OCI-LY3 (cell line): ENCODE measurements around the gene SCN9A.

ENCODE experiments used
- H2AFZ ChIP-seq: fragments of 200-600, 300-600 bp; shearing (Covaris generic); 2 replicates; pipeline ENCODE4 v1.6.0; 2014; ENCODE audit warnings: antibody characterized with exemption, low read depth, low read length
- H3K27ac ChIP-seq: fragments of 200-600, 300-600 bp; sonication (generic); 2 replicates; pipeline ENCODE4 v1.5.1; 2014; ENCODE audit warnings: mild to moderate bottlenecking, low read length, moderate library complexity, mixed read lengths
- H3K27me3 ChIP-seq: fragments of 200-600, 300-600 bp; sonication (generic); 2 replicates; pipeline ENCODE4 v1.6.1; 2014; ENCODE audit warnings: low read depth, low read length, mixed read lengths
- H3K36me3 ChIP-seq: fragments of 200-600, 300-600 bp; sonication (generic); replicated peaks from 2 replicates; pipeline ENCODE3; 2014; ENCODE audit warnings: low read depth, low read length, mixed read lengths
- H3K4me1 ChIP-seq: fragments of 300-600, 200-600 bp; sonication (generic); 2 replicates; pipeline ENCODE4 v1.6.1; 2014; ENCODE audit warnings: low read length, mixed read lengths
- H3K4me2 ChIP-seq: fragments of 200-600, 300-600 bp; sonication (generic); 2 replicates; pipeline ENCODE4 v1.6.1; 2014; ENCODE audit warnings: low read length, mixed read lengths
- H3K4me3 ChIP-seq: fragments of 300-600, 200-600 bp; sonication (generic); 2 replicates; pipeline ENCODE4 v1.5.1; 2014; ENCODE audit warnings: antibody characterized with exemption, mild to moderate bottlenecking, low read length, moderate library complexity
- H3K79me2 ChIP-seq: fragments of 300-600, 200-600 bp; shearing (Covaris generic); 2 replicates; pipeline ENCODE4 v1.6.1; 2014; ENCODE audit warnings: mild to moderate bottlenecking, low read length, mixed read lengths
- H3K9ac ChIP-seq: fragments of 300-600, 200-600 bp; shearing (Covaris generic); 2 replicates; pipeline ENCODE4 v1.6.0; 2014; ENCODE audit warnings: mild to moderate bottlenecking, low read length, moderate library complexity
- H3K9me3 ChIP-seq: fragments of 200-600, 300-600 bp; shearing (Covaris generic); 2 replicates; pipeline ENCODE4 v1.6.1; 2014; ENCODE audit warnings: low read length, mixed read lengths; ENCODE audit not compliant: insufficient read depth
- H4K20me1 ChIP-seq: fragments of 200-600, 300-600 bp; sonication (generic); 2 replicates; pipeline ENCODE4 v1.6.1; 2016; ENCODE audit warnings: low read length, mixed read lengths; ENCODE audit not compliant: insufficient read depth
- CTCF ChIP-seq: fragments of 200-600, 300-600 bp; sonication (generic); IDR thresholded peaks from 2 replicates; pipeline ENCODE4 v1.5.1; 2014; ENCODE audit warnings: antibody characterized with exemption, low read length, low read depth
- EZH2phosphoT487 ChIP-seq: fragments of 200-600 bp; shearing (Covaris generic); IDR thresholded peaks from 2 replicates; pipeline ENCODE4 v1.6.1; 2018; ENCODE audit warnings: antibody characterized with exemption, mixed run types, low read depth

The SCN9A gene

GRCh38 chr2:166293984-166294383, 81.8 kb downstream of the SCN9A start:
- no peaks in the 10 kb centered on the region for H3K9me3 ChIP-seq
- H3K36me3 ChIP-seq = no peaks in the 10 kb centered on the region
- H3K4me3 ChIP-seq = no peak overlapping the region
- H3K79me2 ChIP-seq = no peaks in the 10 kb centered on the region
- no peaks in the 10 kb centered on the region for H3K27me3 ChIP-seq
- H3K4me1 ChIP-seq = peaks cover 8% of the 10 kb centered on the region
- H2AFZ ChIP-seq = no peak overlapping the region
- H4K20me1 ChIP-seq = no peaks in the 10 kb centered on the region
- TF ChIP-seq EZH2phosphoT487 = no peak
- TF ChIP-seq CTCF = no peak
- no peak overlapping the region for H3K4me2 ChIP-seq
- no peak overlapping the region for H3K27ac ChIP-seq
- no peak overlapping the region for H3K9ac ChIP-seq

GRCh38 chr2:166285215-166285614, 90.5 kb downstream of the SCN9A start:
- H3K27ac ChIP-seq = no peak overlapping the region
- H3K4me2 ChIP-seq = no peak overlapping the region
- H3K4me1 ChIP-seq = peaks cover 22% of the 10 kb centered on the region
- TF ChIP-seq CTCF (no peak), EZH2phosphoT487 (no peak)
- H4K20me1 ChIP-seq = no peaks in the 10 kb centered on the region
- H3K9ac ChIP-seq = no peak overlapping the region
- no peaks in the 10 kb centered on the region for H3K36me3 ChIP-seq
- H2AFZ ChIP-seq = no peak overlapping the region
- no peaks in the 10 kb centered on the region for H3K9me3 ChIP-seq
- H3K79me2 ChIP-seq = no peaks in the 10 kb centered on the region
- no peak overlapping the region for H3K4me3 ChIP-seq
- H3K27me3 ChIP-seq = no peaks in the 10 kb centered on the region

- TF ChIP-seq EZH2phosphoT487 (no peak), CTCF (no peak)
- Histone ChIP-seq H3K4me2 (no peak overlapping the region), H3K27me3 (no peaks in the 10 kb centered on the region), H2AFZ (no peak overlapping the region), H3K79me2 (no peaks in the 10 kb centered on the region), H3K9ac (no peak overlapping the region), H3K4me1 (peaks cover 22% of the 10 kb centered on the region), H4K20me1 (no peaks in the 10 kb centered on the region), H3K27ac (no peak overlapping the region), H3K36me3 (no peaks in the 10 kb centered on the region), H3K9me3 (no peaks in the 10 kb centered on the region), H3K4me3 (no peak overlapping the region)
Observed at GRCh38 chr2:166284359-166284758, 91.4 kb downstream of the SCN9A start.

GRCh38 chr2:166282154-166282553, 93.6 kb downstream of the SCN9A start:
- Histone ChIP-seq H3K4me1 (peaks cover 22% of the 10 kb centered on the region), H3K27ac (no peak overlapping the region), H3K4me2 (peak overlapping the region; percentile 6), H3K4me3 (no peak overlapping the region), H3K79me2 (no peaks in the 10 kb centered on the region), H3K9ac (no peak overlapping the region), H3K36me3 (no peaks in the 10 kb centered on the region), H3K9me3 (no peaks in the 10 kb centered on the region), H3K27me3 (no peaks in the 10 kb centered on the region), H4K20me1 (no peaks in the 10 kb centered on the region), H2AFZ (no peak overlapping the region)
- TF ChIP-seq EZH2phosphoT487 (no peak), CTCF (no peak)
